Mucosa of gallbladder (tissue), 1 donor: ENCODE data around the gene CD33. TPM values are rescaled to one million over a fixed set of nuclear protein-coding genes. Genes with fewer than 3 reads are reported as not detected.
"Not testable (repeated sequence)": the region's sequence is repeated elsewhere in the genome, so short reads cannot be mapped to it uniquely, and the experiment has no call there.

Source experiments
- DNase-seq: peaks from one replicate; pipeline ENCODE4 v3.0.0-alpha.2; 2020; ENCODE audit warnings: low spot score
- total RNA-seq: library from RNA; stranded (reverse); gene quantifications from one replicate; pipeline ENCODE4 v1.2.1, GENCODE V29; 2021
- donor health status: DM: no; HTN: no; CAD: no.

Gene CD33
- total RNA-seq, result 8.3 TPM

DNA sequence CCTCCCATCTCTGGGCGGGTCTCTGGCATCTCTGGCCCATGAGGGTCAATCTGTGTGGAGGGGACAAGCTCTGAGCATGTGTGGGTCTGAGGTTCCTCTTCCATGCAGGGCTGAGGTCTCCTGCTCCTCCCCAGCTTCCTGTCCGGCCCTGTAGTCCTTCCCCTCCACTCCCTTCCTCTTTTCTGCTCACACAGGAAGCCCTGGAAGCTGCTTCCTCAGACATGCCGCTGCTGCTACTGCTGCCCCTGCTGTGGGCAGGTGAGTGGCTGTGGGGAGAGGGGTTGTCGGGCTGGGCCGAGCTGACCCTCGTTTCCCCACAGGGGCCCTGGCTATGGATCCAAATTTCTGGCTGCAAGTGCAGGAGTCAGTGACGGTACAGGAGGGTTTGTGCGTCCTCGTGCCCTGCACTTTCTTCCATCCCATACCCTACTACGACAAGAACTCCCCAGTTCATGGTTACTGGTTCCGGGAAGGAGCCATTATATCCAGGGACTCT lies at the start of gene CD33:
CD33 (plus strand) TSS at position 183 of the 496 bp plus-strand sequence; CDS start at position 222, 39 bp downstream.
- not testable (repeated sequence) for DNase-seq

GRCh38 chr19:51179256-51179655 lies 45.6 kb upstream of the CD33 start:
- no peak for DNase-seq

- no peak for DNase-seq
Measured at GRCh38 chr19:51181377-51181912, 43.4 kb upstream of the CD33 start.

DNA sequence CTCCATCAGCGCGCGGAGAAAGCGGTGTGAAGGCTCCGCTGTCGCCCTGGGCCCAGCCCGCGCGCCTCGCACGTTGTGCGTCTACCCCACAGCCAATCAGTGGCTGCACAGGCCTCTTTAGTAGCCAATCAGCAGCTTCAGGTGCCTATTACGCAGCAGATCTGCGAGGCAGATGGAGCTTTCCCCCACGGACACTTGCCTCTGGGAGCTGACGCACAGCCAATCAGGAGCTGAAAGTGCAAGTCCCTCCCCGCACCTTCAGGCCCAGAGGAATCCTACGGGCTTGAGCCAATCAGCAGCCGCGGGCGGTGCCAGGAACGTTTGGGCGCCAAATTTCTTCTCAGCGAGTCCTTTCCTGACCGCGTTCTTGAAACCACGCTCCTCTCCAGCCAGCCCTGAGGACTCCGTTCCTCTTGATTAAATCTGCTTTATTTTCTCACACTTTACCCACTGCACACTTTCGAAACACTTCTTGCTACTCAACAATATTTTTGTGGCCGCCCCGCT lies 42.9 kb upstream of the CD33 start:
- no peak for DNase-seq

GRCh38 chr19:51183629-51184028 lies 41.3 kb upstream of the CD33 start:
- DNase-seq, result no peak

- DNase-seq, result no peak
Measured at GRCh38 chr19:51185069-51185867, 39.6 kb upstream of the CD33 start.

GRCh38 chr19:51185868-51186215 lies 39.0 kb upstream of the CD33 start:
- no peak for DNase-seq

- no peak for DNase-seq
Measured at GRCh38 chr19:51186323-51186722, 38.6 kb upstream of the CD33 start.

DNA sequence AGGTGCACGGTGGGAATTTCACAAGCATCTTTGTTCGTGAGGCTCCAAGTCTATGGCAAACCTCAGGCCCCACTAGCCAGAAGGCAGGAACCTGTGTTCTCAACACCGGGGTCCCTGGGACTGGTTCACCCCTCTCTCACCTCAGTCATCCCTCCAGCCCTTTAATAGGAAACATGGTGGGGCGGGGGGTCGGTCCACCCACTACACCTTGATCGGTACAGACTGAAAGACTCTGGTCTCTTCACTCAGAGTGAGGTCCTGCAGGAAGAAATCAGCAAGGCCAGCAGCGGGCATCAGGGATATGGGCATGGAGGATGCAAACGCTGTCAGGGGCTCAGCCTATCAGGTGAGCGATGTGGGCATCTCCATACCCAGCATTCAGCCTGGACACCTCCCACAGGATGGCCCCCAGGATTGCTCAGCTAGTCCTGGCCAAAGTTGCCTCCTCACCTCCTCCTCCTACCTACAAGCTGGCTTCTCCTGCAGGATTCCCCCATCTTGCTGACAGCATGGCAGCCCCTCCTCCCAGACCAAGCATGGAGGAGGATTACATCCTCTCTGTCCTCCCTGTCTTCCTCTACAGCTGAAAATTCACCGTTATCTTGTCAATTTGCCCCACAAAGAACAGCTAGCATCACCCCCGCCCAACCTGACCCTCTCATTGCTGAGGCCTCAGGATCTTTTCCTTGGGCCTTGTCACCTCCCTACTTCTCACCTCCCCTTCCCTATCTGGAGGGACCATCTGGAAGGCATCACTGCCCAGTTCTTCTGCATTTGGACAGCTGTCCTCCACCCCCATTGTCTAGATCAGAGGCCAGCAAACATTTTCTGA lies 37.3 kb upstream of the CD33 start:
- no peak for DNase-seq

DNA sequence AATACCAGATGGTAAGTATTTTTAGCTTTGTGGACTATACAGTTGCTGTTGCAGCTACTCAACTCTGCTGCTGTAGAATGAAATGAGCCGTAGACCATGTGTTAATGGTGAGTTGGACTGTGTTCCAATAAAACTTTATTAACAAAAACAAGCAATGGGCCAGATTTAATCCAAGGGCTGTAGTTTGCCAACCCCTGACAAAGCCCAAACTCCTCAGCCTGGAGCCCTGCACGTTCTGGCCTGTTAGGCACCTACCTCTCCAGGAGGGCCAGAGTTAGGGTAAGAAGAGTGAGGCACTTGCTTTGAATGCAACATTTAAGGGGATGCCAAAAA lies 36.7 kb upstream of the CD33 start:
- DNase-seq, result no peak

- DNase-seq, result no peak
Measured at GRCh38 chr19:51192689-51193088, 32.2 kb upstream of the CD33 start.

- no peak for DNase-seq
Measured at GRCh38 chr19:51194527-51195315, 30.2 kb upstream of the CD33 start.

- no peak for DNase-seq
Measured at GRCh38 chr19:51195316-51195586, 29.6 kb upstream of the CD33 start.

- DNase-seq, result no peak
Measured at GRCh38 chr19:51195616-51196015, 29.3 kb upstream of the CD33 start.

DNA sequence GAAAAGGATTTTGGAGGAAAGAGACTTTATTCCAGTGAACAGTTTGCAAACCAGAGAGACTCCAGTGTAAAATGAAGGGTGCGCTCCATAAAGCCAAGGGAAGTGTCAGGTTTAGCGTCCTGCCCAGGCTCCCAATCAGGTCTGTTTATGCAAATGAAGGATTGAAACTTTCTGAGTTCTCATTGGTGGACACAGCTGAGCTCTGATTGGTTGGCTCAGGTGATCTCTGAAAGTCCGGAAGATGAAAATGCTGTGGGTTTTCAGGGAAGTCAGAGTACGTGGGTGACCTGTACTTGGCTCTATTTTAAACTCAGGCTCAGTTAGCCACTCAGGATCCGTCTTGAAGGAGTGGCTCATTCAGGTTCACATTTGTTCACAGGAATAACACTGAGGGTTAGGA lies 28.7 kb upstream of the CD33 start:
- DNase-seq, result no peak

- DNase-seq, result no peak
Measured at GRCh38 chr19:51198641-51199040, 26.2 kb upstream of the CD33 start.

GRCh38 chr19:51200071-51200666 lies 24.7 kb upstream of the CD33 start:
- no peak for DNase-seq

DNA sequence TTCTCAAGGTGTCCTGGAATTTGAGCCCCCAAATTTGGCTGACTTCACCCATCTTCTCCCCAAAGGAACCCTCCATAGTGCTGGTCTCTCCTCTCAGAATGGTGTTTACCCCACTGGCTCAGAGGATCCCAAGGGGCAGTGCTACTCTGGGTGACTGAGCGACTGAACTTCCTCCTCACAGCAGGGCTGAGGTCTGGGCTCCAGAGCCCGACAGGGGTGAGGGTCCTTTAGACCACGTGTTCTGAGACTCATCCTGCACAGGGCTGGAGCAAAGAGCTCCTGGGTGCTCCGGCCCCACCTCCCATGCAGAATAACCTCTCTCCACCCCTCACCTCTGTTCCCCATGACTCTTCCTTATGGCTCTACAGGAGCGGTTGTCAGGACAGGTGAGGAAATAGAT lies 23.2 kb upstream of the CD33 start:
- DNase-seq, result no peak

DNA sequence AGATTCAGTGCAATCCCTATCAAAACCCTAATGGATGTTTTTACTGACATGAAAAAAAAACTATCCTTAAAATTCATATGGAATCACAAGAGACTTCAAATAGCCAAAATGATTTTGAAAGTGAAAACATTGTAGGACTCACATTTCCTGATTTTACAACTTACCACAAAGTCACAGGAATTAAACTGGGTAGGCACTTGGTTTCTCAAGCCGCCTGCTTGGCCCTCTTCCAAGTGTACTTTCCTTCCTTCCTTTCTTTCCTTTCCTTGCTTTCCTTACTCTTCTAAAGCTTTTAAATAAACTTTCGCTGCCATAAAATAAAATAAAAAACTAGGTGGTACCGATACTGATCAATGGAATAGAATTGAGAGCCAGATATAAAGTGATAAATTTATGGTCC lies 21.0 kb upstream of the CD33 start:
- no peak for DNase-seq

DNA sequence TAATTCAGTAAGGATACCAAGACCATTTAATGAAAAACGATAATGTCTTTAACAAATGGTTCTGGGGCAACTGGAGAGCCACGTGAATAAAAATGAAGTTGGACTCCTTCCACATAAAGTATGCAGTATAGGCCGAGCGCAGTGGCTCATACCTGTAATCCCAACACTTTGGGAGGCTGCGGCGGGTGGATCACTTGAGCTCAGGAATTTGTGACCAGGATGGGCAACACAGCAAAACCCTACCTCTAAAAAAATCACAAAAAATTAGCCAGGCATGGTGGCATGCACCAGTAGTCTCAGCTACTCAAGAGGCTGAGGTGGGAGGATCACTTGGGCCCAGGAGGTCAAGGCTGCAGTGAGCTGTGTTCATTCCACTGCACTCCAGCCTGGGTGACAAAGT lies 20.6 kb upstream of the CD33 start:
- DNase-seq, result no peak

DNA sequence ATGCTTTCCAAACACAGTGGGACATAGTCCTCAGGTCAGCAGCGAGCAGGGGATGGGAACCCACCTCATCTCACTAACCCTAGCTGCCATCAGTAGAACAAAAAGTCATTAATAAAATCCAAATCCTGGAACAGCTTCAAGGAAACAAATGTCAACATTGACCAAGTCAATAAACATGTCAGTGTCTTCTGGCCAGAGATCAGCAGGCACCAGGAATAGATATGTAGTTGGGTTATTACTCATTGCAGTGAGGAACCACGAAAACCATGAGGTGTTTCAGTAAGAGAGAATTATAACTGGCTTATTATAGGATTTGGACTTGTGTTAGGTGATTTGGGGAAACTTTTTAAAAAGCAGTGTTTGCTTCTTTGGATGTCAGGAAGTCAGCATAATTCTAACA lies 17.1 kb upstream of the CD33 start:
- no peak for DNase-seq
